ENCODE results near the gene PAK6.

Gene PAK6

DNA sequence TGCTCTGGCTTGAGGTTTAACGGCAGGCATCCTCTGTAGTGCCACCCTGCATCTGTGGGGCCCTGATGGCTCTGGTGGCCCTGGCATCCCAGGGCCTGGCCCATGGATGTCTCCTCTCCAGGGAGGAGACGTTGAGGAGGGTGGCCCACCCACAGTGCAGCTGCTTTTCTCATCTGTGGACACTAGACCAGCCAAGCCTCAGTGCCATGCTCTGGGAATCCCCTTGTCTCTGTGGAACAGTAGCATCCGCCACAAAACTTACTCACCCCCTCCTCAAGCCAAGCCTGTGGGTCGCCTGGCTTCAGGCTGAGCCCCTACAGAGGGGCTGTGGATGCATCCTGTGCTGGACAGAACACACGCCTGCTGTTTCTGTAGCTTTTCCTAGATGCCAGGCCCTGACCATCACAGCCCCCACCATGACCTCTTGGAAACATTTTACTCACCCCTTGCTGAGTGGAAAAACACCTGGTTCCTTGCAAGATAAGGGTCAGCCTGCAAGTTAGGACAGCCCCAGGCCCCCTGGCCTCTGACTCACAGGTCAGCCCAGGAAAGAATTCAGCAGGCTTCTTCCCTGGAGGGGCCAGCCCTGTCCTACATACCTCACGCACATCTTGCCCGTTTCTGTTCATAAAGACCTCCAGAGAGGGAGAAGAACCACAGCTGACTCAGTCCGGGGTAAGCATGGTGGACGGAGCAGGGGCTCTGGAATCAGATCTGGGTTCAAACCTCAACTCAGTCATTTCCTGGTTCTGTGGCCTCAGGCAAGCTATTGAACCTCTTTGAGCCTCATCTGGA is 19.0 kb downstream of the PAK6 start:
- no peak for TF ChIP-seq ZNF274 (IDR thresholded peaks at IDR 0.05; ENCODE audit: low read depth, low read length)
- H3K4me3 ChIP-seq (ENCODE audit: low read length) = no peak overlapping the region

DNA sequence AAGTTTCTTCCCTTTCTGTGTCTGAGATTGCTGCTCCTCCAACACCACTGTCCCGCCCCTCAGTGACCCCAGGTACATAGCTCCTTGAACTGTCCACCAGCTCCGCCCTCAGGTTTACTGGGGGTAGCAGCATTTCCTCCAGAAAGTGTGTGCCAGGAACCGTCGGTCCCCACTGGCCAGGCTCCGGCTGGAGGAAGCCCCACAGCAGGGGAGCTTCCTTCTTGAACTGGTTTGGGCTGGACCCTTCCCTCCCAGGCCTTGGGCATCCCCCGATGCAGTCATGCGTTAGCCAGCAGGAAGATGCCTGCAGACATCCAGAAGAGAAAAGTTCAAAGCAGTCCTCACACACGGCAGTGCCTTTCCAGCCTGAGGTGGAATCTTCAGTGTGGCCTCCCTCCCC is 19.7 kb downstream of the PAK6 start:
- no peak for TF ChIP-seq ZNF274 (IDR thresholded peaks at IDR 0.05; ENCODE audit: low read depth, low read length)
- no peak overlapping the region for H3K4me3 ChIP-seq (ENCODE audit: low read length)

- TF ChIP-seq ZNF274 (IDR thresholded peaks at IDR 0.05; ENCODE audit: low read depth, low read length) = no peak
- no peak overlapping the region for H3K4me3 ChIP-seq (ENCODE audit: low read length)
Measured at GRCh38 chr15:40259021-40259420, 20.2 kb downstream of the PAK6 start.

DNA sequence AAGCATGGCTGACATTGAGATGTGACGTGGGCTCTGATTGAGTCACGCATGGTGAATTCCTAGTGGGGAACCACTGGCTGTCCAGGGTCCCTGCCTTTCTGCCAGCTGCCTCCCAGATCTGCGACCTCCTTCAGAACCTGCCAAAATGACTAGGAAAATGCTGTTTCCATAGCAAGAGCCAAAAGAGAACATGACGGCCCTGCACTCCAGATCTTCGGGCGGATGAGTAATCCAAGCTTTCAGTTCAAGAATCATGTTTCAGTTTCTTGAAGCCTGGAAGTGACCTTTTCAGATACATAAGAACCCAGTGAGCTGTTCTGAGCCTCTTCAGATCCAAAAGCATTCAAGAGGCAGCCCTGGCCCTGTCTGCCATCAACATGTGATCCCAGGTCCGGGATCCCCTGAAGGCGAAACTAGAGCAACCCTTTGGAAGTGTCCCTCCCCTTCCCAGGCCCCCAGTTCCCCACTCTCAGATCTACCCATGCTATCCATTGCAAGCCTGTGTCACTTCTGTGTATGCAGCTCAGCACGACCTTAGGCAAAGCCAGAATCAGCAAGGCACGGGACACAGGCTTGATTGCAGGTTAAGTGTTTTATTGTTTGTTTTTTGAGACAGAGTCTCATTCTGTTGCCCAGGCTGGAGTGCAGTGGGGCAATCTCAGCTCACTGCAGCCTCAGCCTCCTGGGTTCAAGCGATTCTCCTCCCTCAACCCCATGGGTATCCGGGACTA is 24.3 kb downstream of the PAK6 start:
- no peak overlapping the region for H3K4me3 ChIP-seq (ENCODE audit: low read length)
- no peak for TF ChIP-seq ZNF274 (IDR thresholded peaks at IDR 0.05; ENCODE audit: low read depth, low read length)

GRCh38 chr15:40264321-40265153 is 25.7 kb downstream of the PAK6 start:
- no peak for TF ChIP-seq ZNF274 (IDR thresholded peaks at IDR 0.05; ENCODE audit: low read depth, low read length)
- H3K4me3 ChIP-seq (ENCODE audit: low read length) = no peak overlapping the region

DNA sequence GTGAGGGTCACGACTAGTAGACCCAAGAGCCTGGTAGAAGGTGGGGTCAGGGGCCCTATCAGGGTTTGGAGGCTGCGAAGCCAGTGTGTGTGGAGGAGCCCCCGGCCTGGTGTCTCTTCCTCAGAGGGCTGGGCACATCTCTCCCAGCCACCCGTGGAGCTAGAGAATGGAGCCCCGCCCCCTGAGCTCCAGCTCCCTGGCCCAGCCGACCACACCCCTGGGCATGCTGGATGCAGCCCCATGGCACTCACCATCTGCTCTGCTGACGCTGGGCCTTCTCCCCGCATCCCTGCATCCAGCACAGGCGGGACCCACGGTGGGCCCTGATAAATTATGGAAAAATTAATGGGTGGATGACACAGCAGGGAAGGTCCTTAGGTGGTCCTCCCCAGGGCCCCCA is 26.5 kb downstream of the PAK6 start:
- H3K4me3 ChIP-seq (ENCODE audit: low read length) = no peak overlapping the region
- TF ChIP-seq ZNF274 (IDR thresholded peaks at IDR 0.05; ENCODE audit: low read depth, low read length) = no peak

DNA sequence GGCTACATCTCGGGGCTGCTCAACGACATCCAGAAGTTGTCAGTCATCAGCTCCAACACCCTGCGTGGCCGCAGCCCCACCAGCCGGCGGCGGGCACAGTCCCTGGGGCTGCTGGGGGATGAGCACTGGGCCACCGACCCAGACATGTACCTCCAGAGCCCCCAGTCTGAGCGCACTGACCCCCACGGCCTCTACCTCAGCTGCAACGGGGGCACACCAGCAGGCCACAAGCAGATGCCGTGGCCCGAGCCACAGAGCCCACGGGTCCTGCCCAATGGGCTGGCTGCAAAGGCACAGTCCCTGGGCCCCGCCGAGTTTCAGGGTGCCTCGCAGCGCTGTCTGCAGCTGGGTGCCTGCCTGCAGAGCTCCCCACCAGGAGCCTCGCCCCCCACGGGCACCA is 27.0 kb downstream of the PAK6 start:
- no peak overlapping the region for H3K4me3 ChIP-seq (ENCODE audit: low read length)
- TF ChIP-seq ZNF274 (IDR thresholded peaks at IDR 0.05; ENCODE audit: low read depth, low read length) = no peak

- no peak overlapping the region for H3K4me3 ChIP-seq (ENCODE audit: low read length)
- TF ChIP-seq ZNF274 (IDR thresholded peaks at IDR 0.05; ENCODE audit: low read depth, low read length) = no peak
Measured at GRCh38 chr15:40266828-40267304, 28.0 kb downstream of the PAK6 start.

DNA sequence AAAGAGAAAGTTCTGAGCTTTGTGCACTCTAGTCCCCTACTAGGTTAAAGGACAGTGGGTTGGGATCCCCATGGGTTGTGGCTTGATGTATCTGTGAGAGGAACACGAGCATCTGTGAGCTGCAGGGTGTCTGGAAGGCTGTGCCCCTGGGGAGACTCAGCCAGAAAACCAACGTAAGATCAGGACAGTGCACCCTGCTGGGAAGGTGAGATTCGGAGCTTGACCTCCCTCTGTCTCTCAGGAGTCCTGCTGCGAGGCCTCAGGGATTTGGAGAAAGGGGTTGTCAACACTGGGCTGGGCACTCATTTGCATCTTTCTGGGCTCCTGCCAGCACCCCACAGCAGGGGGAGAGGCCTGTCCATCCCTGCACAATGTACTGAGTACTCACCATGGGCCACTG is 28.8 kb downstream of the PAK6 start:
- no peak for TF ChIP-seq ZNF274 (IDR thresholded peaks at IDR 0.05; ENCODE audit: low read depth, low read length)

GRCh38 chr15:40269604-40270003 is 30.7 kb downstream of the PAK6 start:
- H3K4me3 ChIP-seq (ENCODE audit: low read length) = no peak overlapping the region
- no peak for TF ChIP-seq ZNF274 (IDR thresholded peaks at IDR 0.05; ENCODE audit: low read depth, low read length)

More for the DNA sequence above, 28.8 kb downstream of the PAK6 start:
- no peak overlapping the region for H3K4me3 ChIP-seq (ENCODE audit: low read length)

DNA sequence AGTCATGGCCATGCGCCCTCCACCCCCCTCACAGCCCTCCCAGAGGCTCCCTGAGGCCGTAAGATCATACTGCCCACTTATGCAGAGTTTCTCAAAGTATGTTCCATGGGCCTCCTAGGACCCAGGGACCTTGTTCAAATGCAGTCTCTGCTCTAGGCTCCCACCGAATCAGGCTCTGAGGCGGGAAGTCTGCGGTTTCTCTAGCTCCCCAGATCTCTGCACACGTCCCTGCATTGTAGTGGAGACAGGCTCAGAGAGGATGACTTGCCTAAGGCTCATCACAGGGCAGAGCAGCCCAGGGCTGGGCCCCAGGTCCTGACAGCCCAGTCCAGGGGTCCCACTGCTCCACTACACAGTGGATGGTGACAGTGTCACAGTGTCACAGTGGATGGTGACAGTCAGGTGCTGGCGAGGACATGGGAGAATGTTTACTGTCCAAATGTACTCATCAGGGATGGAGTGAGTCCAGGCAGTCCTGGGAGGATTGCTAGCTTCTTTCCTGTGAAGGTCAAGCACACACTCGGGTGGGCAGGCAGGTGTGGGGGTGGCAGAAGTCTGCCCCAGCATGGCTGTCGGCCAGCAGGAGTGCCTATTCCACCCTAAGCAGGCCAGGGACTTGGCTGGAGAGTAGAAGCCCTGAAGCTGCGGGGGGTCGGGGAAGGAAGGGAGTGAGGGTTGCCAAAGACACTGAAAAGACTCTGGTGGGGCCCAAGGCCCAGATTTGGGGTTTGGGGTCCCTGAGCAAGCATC is 31.6 kb downstream of the PAK6 start:
- no peak overlapping the region for H3K4me3 ChIP-seq (ENCODE audit: low read length)
- TF ChIP-seq ZNF274 (IDR thresholded peaks at IDR 0.05; ENCODE audit: low read depth, low read length) = no peak

GRCh38 chr15:40271685-40272484 is 33.0 kb downstream of the PAK6 start:
- TF ChIP-seq ZNF274 (IDR thresholded peaks at IDR 0.05; ENCODE audit: low read depth, low read length) = no peak
- H3K4me3 ChIP-seq (ENCODE audit: low read length) = no peak overlapping the region

GRCh38 chr15:40272485-40273056 is 33.7 kb downstream of the PAK6 start:
- no peak for TF ChIP-seq ZNF274 (IDR thresholded peaks at IDR 0.05; ENCODE audit: low read depth, low read length)

More at GRCh38 chr15:40272485-40273056, 33.7 kb downstream of the PAK6 start:
- no peak overlapping the region for H3K4me3 ChIP-seq (ENCODE audit: low read length)

Data from GM08714 (cell line).